GM19372 (cell line): ENCODE measurements around the gene YPEL3.
A peak's percentile ranks its signal among the peaks of the same experiment; 100 is the strongest.

Source experiments
- ATAC-seq: cut with Tn5 transposase; IDR thresholded peaks from one replicate; pipeline ENCODE4 v1.9.1; 2021; ENCODE audit warnings: mild to moderate bottlenecking, low read depth, moderate library complexity; ENCODE audit not compliant: unreplicated experiment

YPEL3 gene

GRCh38 chr16:30075503-30076275 is 20.3 kb downstream of the YPEL3 start, which contains the start of gene PPP4C:
PPP4C (plus strand) TSS chr16:30075994; CDS start chr16:30076378, 384 bp downstream.
- peak; percentile 85 for ATAC-seq

GRCh38 chr16:30070490-30070889 is 25.5 kb downstream of the YPEL3 start:
- no peak for ATAC-seq

- no peak for ATAC-seq
Measured at GRCh38 chr16:30069611-30070462, 26.2 kb downstream of the YPEL3 start.

GRCh38 chr16:30068750-30069610 is 27.0 kb downstream of the YPEL3 start:
- ATAC-seq, result no peak

GRCh38 chr16:30068333-30068732 is 27.7 kb downstream of the YPEL3 start:
- no peak for ATAC-seq

GRCh38 chr16:30067584-30067916 is 28.5 kb downstream of the YPEL3 start:
- no peak for ATAC-seq

GRCh38 chr16:30066761-30067583 is 29.0 kb downstream of the YPEL3 start:
- ATAC-seq, result no peak

GRCh38 chr16:30065943-30066760 is 29.9 kb downstream of the YPEL3 start:
- ATAC-seq, result no peak

- peak; percentile 83 for ATAC-seq
Measured at GRCh38 chr16:30065102-30065942, 30.7 kb downstream of the YPEL3 start, which contains the start of gene ALDOA. ALDOA (plus strand) TSS chr16:30065760; CDS start chr16:30066898, 1,138 bp downstream.

GRCh38 chr16:30064729-30065101 is 31.3 kb downstream of the YPEL3 start:
- ATAC-seq, result no peak

- no peak for ATAC-seq
Measured at GRCh38 chr16:30063893-30064728, 31.9 kb downstream of the YPEL3 start.

- ATAC-seq, result no peak
Measured at GRCh38 chr16:30063278-30063892, 32.6 kb downstream of the YPEL3 start.

GRCh38 chr16:30060836-30061554 is 35.0 kb downstream of the YPEL3 start:
- ATAC-seq, result no peak

GRCh38 chr16:30060346-30060745 is 35.7 kb downstream of the YPEL3 start:
- no peak for ATAC-seq

GRCh38 chr16:30054959-30055553 is 41.0 kb downstream of the YPEL3 start:
- no peak for ATAC-seq

- no peak for ATAC-seq
Measured at GRCh38 chr16:30054451-30054850, 41.6 kb downstream of the YPEL3 start.
